Activated naive CD4-positive, alpha-beta T cell treated with anti-CD3 and anti-CD28 coated beads, Interleukin-2, amount 50 U/mL, for 16 hours (primary cell): ENCODE results near the gene EPS15.
"Not testable (repeated sequence)": the region's sequence is repeated elsewhere in the genome, so short reads cannot be mapped to it uniquely, and the experiment has no call there.

Experiments used
- DNase-seq: peaks from one replicate; pipeline ENCODE4 v3.0.0-alpha.2; 2020

Gene EPS15

DNA sequence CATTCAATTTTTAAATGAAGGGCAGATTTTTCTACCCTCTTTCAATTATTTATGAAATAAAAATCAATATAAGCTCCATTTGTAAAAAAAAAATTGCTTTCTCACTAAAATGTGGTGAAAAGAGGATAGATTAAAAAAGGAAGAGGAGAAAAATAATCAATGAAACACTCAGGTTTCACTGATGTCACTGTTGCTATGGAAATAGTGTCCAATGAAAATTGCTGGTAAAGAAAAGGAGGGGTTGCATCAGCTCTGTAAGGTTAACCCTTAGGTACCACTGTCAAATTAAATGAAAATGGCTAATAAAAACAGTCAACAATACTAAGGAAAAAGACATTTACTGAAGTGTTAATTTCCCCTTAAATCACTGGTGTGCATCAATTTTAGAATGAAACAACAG is 97.1 kb downstream of the EPS15 start:
- no peak for DNase-seq

DNA sequence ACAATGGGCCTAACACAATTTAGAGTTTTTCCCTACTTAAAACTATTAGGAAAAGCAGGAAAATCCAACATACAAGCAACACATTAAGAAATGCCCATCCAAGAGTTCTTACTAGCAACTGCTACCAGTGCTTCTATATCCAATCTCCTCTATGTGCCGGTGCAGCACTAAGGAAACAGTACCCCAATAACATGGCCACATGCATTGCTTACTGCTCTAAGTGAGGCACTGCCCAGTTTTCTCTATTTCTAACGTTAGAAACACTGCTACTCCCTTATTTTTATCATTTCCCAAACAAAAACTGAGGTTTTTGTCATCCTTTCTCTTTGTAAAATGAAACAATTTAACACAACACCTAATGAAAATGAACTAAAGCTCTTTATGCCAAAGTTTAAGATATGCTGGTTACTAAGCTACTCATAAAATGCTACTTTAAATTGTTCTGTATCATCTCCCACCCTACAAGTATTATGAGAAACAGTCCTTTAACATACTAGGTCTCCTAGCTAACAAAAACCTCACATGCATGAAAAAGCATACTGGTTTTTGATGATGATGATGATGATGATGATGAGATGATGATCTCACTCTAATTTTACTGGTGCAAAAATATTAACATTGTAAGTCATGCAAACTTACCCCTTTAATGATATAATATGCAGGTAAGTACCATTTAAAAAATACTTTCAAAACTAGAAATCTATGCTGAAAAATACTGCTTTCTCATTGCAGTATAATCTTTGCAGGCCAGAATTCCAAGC is 98.0 kb downstream of the EPS15 start:
- DNase-seq = no peak

DNA sequence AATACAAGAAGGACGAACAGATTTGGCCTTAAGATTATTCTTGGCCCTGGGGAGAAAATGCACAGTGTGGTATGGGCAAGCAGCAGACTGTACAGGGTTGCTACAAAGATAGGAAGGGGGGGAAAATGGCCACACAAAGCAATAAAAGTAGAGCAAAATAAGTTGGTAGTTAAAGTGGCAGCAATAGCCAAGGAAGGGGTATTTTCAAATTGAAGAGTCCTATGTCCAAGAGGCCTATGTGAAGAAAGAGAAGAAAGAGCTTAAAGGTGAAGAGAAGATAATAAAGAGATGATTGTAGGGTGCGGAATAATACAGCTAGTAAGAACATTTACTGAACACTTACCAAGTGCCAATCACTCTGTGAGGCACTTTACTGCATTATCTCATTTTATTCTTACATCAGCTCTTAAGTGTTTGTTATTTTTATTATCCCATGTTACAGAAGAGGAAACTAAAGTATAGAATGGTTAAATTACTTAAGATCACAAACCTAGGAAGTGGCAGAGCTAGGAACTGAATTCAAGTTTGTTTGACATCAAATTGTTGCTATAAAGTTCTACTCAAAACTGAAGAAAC is 100.6 kb downstream of the EPS15 start:
- no peak for DNase-seq

DNA sequence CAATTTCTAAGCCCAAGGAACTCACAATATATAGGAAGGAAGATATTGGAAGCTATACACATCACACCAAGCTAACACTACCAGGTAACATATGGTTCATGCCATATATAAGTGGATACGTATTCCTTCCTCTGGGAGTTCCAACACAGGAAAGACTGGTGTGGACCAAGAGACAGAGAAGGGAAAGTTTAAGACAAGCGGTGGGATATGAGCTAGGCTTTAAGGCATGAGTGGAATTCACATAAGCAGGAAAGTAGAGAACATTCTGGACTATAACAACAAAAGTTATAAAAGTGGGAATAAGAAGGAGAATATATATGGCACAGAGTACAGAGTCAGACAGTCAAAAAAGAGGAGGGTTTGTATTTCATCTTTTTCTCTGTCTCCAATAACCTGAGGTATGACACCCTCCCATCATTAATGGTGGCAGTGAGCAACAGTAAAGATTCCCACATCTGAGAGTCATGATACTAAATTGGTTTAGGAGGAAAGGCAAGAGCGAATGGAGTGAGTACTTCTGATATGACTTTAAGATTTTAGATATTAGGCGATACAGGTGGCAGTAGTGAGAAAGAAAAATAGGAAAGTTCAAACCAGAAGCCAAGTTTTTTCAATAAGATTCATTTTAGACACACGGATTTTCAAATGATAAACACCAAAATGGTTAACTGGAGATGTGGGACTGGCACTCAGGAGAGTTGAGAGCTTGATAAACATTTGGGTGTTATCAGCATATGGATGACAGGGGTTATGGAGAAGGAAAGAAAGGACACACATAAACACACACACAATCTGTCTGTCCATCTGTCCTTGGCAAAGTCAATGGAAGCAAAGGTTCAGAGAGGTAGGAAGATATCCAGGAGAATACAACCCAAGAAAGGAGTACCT is 101.3 kb downstream of the EPS15 start:
- DNase-seq = no peak

DNA sequence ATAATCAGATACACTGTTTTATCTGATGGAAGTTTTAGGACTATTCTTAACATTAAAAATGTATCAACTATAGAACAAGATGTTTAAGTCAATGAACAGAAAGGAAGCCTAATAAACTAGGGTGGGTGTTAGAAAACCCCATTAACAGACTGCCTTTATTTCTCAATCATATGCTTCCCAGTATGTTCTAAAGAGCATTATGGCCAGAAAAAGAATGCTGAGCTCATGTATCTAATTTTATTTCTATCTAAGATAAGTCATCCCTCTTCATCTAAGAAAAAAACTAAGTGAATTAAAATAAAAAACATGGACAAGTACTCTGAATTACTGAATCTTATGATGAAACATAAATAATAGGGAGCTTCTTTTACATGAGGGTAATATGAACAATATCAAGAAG is 102.2 kb downstream of the EPS15 start:
- no peak for DNase-seq

DNA sequence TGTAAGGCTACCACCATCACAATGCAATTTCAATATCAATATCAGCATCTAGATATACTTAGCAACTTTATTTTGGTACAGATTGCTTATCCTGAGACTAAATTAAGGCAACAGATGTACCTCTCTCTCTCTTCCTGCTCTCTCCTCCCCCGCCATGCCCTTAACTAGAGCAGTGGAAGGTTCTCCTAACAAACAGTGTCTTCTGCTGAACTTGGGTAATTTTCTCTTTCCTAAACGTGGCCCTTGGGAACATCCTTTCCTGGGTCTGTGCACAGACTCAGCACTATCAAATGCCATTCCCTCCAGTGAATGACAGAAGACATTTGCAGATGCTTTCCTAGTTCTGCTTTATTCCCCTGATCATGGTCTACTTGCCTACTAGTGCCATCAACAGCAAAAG is 103.1 kb downstream of the EPS15 start:
- DNase-seq = no peak

DNA sequence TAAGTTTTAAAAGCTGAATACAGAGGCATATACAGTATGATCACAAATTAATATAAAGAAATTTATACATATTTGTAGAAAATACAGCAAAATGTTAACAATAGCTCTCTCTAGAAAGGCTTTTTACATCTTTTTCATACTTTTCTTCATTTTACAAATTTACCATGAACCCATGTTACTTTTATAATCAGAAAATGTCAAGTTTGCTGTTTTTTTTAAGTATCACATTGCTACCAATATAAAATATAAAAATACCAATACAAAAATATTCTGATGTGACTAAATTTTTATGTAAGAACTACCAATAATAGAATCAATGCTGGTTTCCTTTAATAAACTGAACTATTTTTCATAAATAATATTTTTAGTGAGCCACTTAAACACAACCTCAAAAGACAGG is 104.3 kb downstream of the EPS15 start:
- no peak for DNase-seq

DNA sequence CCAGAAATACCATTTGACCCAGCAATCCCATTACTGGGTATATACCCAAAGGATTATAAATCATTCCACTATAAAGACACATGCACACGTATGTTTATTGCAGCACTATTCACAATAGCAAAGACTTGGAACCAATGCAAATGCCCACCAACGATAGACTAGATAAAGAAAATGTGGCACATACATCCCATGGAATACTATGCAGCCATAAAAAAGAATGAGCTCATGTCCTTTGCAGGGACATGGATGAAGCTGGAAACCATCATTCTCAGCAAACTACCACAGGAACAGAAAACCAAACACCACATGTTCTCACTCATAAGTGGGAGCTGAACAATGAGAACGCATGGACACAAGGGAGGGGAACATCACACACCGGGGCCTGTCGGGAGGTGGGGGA is 107.2 kb downstream of the EPS15 start:
- not testable (repeated sequence) for DNase-seq

DNA sequence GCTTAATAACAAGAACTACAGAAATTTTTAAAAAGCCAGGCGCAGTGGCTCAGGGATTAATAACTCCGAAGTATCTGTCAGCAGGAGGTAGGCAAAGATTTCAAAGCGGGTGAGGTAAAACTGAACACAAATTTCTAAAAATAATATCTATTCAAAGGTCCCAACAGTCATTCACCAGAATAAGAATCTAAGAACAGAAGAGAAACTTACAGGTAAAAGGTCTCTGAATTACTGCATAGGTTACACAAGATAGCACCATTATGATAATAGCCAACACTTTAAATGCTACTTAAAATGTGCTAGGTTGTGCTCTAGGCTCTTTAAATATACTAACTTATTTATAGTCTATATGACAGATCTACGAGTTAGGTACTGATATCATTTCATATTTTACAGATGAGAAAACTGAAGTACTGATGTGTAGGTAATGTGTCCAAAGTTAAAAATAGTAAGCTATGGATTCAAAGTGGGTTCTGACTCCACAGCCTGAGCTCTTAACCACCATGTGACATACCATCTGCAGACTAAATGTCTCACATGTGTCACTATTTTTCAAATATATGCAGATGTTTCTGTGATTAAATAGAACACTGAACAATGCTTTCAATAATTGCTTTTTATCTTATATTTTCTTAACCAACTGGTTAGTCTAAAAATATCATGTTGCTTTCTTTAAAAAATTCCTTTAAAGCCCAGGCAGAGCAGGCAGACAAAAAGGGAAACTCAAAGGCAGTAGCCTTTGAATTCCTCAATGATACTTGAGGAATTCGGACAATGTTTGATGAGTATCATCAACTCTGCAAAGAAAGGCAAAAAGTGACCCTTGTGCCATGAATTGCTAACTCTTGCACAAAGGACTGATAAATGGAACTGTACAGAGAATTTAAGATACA is 108.3 kb downstream of the EPS15 start:
- no peak for DNase-seq

DNA sequence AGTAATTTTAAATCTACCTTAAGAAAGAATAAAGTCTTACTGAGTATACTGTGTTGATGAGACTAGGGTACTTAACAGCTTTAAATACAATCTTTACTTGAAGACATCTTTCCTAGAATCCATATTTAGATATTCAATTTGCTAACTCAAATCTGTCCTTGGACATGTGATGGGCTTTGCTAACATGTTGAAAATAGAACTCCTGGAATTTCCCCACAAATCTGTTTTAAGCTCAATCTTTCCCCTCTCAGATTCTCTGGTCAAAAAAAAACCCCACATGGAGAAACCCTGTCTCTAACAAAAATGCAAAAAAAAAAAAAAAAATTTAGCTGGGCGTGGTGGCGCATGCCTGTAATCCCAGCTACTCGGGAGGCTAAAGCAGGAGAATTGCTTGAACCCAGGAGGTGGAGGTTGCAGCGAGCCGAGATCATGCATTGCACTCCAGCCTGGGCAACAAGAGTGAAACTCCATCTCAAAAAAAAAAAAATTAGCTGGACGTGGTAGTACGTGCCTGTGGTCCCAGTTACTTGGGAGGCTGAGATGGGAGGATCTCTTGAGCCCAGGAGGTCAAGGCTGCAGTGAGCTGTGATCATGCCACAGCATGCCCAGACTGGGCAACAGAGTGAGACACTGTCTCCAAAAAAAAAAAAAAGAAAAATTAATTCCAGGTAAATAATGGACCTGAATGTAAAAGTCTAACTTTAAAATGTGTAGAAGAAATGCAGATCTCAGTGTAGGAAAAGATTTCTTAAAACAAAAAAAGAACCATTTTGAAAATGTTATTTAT is 109.1 kb downstream of the EPS15 start:
- DNase-seq = not testable (repeated sequence)

DNA sequence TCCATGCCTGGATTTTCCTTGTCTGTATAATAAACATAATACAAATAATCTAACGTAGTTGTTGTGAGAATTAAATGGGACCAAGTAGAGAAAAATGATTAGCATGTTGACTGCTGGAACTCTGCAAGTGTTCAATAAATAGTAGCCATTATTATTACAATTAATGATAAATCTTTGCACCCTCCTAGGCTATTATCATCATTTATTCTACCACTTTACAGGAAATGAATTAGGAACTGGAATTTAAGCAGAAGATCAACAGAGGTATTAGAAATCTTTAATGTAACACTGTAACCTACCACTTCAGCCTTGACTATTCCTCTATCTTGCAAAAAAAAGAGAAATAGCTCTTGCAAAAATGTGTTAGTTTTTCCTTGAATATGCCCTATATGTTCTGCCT is 126.8 kb downstream of the EPS15 start:
- no peak for DNase-seq

DNA sequence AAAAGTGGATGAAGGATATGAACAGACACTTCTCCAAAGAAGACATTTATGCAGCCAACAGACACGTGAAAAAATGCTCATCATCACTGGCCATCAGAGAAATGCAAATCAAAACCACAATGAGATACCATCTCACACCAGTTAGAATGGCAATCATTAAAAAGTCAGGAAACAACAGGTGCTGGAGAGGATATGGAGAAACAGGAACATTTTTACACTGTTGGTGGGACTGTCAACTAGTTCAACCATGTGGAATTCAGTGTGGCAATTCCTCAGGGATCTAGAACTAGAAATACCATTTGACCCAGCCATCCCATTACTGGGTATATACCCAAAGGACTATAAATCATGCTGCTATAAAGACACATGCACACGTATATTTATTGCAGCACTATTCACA is 128.4 kb downstream of the EPS15 start:
- DNase-seq = not testable (repeated sequence)

DNA sequence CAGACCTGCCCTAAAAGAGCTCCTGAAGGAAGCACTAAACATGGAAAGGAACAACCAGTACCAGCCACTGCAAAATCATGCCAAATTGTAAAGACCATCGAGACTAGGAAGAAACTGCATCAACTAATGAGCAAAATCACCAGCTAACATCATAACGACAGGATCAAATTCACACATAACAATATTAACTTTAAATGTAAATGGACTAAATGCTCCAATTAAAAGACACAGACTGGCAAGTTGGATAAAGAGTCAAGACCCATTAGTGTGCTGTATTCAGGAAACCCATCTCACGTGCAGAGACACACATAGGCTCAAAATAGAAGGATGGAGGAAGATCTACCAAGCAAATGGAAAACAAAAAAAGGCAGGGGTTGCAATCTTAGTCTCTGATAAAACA is 131.8 kb downstream of the EPS15 start:
- DNase-seq = not testable (repeated sequence)

DNA sequence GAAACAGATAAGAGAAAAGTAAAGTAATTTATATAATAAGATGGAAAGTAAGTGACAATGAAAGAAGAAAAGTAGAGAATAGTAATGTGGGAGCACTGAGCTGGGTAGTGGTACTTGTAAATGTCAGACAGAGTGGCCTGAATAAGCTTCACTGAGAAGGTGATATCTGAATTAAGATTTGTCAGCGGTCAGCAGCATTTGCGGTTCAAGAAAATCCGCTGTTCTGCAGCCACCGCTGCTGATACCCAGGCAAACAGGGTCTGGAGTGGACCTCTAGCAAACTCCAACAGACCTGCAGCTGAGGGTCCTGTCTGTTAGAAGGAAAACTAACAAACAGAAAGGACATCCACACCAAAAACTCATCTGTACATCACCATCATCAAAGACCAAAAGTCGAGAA is 132.8 kb downstream of the EPS15 start:
- not testable (repeated sequence) for DNase-seq

DNA sequence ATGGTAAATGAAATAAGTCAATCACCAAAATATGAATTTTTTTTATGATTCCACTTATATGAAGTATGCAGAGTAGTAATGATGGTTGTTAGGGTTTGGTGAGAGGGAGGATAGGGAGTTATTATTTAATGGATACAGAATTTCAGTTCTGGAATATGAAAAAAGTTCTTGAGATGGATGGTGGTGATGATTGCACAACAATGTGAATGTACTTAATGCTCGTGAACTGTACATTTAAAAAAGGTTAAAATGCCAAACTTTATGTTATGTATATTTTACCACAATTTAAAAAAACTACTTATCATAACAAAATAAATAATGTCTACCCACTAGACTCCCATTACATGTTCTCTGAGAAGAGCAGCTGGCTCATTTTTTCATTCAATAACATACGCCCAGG is 133.3 kb downstream of the EPS15 start:
- DNase-seq = no peak

DNA sequence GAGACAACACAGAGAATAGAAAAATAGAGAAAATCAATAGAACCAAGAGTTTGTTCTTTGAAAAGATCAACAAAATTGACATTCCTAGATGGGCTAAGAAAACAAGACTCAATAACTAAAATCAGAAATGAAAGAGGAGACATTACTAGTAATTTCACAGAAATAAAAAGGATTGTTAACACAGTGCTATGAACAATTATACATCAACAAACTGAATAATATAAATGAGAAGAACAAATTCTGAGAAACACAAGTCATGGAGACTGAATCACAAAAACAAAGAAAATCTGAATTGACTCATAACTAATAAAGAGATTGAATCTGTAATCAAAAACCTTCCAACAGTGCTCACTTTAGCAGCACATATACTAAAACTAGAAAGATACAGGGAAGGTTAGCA is 137.1 kb downstream of the EPS15 start:
- DNase-seq = no peak

DNA sequence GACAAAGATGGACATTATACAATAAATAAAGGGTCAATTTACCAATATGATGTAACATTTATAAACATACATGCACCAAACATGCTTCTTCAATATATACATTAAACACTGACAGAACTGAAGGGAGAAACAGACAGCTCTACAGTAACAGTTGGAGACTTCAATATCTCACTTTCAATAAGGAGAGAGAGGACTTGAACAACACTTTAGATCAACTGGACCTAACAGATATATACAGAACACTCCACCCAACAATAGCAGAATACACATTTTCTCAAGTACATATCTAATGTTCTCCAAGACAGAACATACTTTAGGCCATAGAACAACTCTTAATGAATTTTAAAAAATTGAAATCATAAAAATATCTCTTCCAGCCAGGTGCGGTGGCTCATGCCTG is 138.1 kb downstream of the EPS15 start:
- DNase-seq = no peak

DNA sequence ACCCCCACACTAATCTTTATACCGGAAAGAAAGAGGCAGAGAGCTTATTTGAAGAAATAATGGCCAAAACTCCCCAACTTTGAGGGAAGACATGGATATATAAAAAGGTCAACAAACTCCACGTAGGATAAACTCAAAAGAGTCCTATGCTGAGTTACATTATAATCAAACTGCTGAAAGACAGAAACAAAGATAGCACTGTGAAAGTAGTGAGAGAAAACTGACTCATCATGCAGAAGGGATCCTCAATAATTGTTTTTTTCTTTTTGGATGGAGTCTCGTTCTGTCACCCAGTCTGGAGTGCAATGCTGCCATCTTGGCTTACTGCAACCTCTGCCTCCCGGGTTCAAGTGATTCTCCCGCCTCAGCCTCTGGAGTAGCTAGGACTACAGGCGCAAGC is 140.2 kb downstream of the EPS15 start:
- DNase-seq = no peak

DNA sequence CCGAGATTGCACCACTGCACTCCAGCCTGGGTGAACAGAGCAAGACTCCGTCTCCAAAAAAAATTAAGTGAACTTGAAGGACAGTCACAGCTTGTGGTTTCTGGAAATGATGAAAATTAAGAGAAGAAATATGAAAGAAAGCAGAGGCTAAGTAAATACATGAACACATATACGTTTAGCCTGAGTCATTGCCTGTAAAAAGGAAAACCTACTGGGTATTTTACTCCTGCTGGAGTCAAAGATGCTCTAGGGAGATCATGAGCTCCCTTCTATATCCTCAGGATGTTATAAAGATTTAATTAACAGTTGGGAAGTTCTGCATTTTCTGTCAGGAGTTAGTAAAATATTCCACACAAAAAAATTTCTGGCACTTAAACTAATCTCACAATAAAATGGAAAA is 145.2 kb downstream of the EPS15 start:
- DNase-seq = no peak

DNA sequence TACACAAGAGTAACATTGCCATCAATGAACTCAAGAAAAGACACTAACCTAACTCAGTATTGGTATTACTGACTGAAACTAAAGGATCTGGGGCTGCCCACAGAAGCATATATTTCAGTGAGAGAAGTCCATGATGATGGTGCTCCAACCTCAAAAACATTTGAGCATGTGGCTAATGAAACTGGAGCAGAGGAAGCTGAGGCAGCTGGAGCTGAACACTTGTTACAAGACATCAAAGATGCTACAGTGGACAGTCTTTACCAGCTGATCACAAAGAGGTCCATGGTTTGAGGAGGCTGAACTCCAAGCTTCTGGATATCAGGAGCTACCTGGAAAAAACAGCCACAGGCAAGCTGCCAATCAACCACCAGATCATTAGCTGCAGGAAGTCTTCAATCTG is 146.5 kb downstream of the EPS15 start:
- DNase-seq = no peak

DNA sequence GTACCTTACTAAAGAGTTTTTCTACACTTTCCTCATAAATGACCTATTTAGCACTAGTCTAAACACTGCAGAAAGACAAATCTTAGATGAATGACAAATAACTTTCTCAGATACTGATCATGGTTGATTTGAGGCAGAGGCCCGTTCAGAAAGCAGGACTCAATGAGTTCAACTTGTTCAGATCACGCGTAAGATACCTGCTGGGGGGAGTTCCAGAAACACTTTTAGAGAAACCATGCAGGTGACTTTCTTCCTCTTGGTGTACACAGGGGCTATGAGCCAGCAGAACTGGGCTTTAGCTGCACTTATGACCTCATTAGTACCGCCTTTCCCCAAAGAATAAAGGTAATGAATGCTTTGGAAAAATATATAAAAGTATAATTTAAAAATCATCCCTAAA is 149.9 kb downstream of the EPS15 start:
- no peak for DNase-seq

DNA sequence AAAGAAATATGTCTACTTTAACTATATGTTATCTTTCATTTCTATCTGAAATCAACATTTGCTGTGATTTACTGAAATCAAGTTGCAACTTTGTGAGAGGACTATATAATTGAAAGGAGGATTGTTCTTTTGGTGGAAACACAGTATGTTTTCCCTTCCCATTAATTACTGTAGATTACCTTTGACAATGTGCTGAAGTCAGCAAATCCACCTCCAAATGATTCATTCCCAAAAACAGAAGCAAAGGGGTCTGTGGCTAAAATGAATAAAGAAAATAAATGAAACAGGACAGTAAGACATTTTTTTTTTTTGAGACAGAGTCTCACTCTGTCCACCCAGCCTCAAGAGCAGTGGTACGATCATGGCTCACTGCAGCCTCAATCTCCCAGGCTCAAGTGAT is 153.3 kb downstream of the EPS15 start:
- no peak for DNase-seq
